Upper lobe of right lung (tissue), 1 donor: Measurements from ENCODE around the gene MCTP1. TPM values are rescaled to one million over a fixed set of nuclear protein-coding genes. Genes with fewer than 3 reads are reported as not detected.
A peak's percentile ranks its signal among the peaks of the same experiment; 100 is the strongest.
"Not testable (repeated sequence)": the region's sequence is repeated elsewhere in the genome, so short reads cannot be mapped to it uniquely, and the experiment has no call there.

Experiments used
- ATAC-seq: fragments of 200-7000 bp; cut with Tn5 transposase; one replicate; pipeline ENCODE4 v1.9.1; 2020; ENCODE audit warnings: mild to moderate bottlenecking, moderate library complexity
- DNase-seq: peaks from one replicate; pipeline ENCODE4 v3.0.0-alpha.2; 2020
- H3K27ac ChIP-seq: fragments of 200-600 bp; one replicate; pipeline ENCODE4 v1.8.0; 2022
- H3K27me3 ChIP-seq: fragments of 200-600 bp; one replicate; pipeline ENCODE4 v1.8.0; 2022; ENCODE audit warnings: mild to moderate bottlenecking
- H3K36me3 ChIP-seq: fragments of 200-600 bp; one replicate; pipeline ENCODE4 v1.8.0; 2022
- H3K4me1 ChIP-seq: fragments of 200-600 bp; one replicate; pipeline ENCODE4 v1.8.0; 2022
- H3K4me3 ChIP-seq: fragments of 200-600 bp; one replicate; pipeline ENCODE4 v1.8.0; 2022; ENCODE audit warnings: mild to moderate bottlenecking
- H3K9me3 ChIP-seq: fragments of 200-600 bp; one replicate; pipeline ENCODE4 v1.8.0; 2022
- CTCF ChIP-seq: fragments of 200-600 bp; IDR thresholded peaks from one replicate; pipeline ENCODE4 v1.8.0; 2022; ENCODE audit warnings: antibody characterized with exemption
- intact Hi-C: fragments of 100-400 bp; cut with DNase I; formaldehyde crosslinking; loops from one replicate; pipeline ENCODE4 v1.11.0; 2022
- total RNA-seq: library from RNA; stranded (reverse); fragmentation: NEBNext Ultra II Directional; extraction: Animal tissue kit (Norgen Biotek cat#: 25700); gene quantifications from one replicate; pipeline ENCODE4 v1.2.1, GENCODE V29; 2021
- donor health status: DM: no; HTN: yes; CAD: no; lungs with severe emphysema.

The MCTP1 gene
- total RNA-seq, 1 donor from 2014 or later: 40.7 TPM

- intact Hi-C loops: no loop called here
- ATAC-seq (no peak), DNase-seq (no peak)
- Histone ChIP-seq H3K36me3 (no peaks in the 10 kb centered on the region), H3K27me3 (no peaks in the 10 kb centered on the region), H3K4me3 (no peak overlapping the region), H3K4me1 (no peaks in the 10 kb centered on the region), H3K27ac (no peak overlapping the region), H3K9me3 (no peaks in the 10 kb centered on the region)
- no peak for TF ChIP-seq CTCF
These were observed 451.0 kb downstream of the MCTP1 start for GRCh38 chr5:94833851-94834250.

GRCh38 chr5:94832685-94833084, 452.2 kb downstream of the MCTP1 start:
- Histone ChIP-seq H3K27ac (no peak overlapping the region), H3K36me3 (no peaks in the 10 kb centered on the region), H3K4me1 (no peaks in the 10 kb centered on the region), H3K4me3 (no peak overlapping the region), H3K27me3 (no peaks in the 10 kb centered on the region), H3K9me3 (no peaks in the 10 kb centered on the region)
- intact Hi-C loops: no loop called here
- no peak for TF ChIP-seq CTCF
- no peak for DNase-seq
- ATAC-seq: no peak

- DNase-seq: no peak
- Histone ChIP-seq H3K9me3 (no peaks in the 10 kb centered on the region), H3K27me3 (no peaks in the 10 kb centered on the region), H3K4me3 (no peak overlapping the region), H3K4me1 (no peaks in the 10 kb centered on the region), H3K36me3 (no peaks in the 10 kb centered on the region), H3K27ac (no peak overlapping the region)
- peak; percentile 14 for TF ChIP-seq CTCF
- intact Hi-C loops: no loop called here
- ATAC-seq: no peak
These were observed 454.4 kb downstream of the MCTP1 start for GRCh38 chr5:94830520-94830919.

GRCh38 chr5:94828222-94828621, 456.7 kb downstream of the MCTP1 start:
- ATAC-seq, H3K4me3 ChIP-seq, H3K36me3 ChIP-seq, H3K27ac ChIP-seq, H3K27me3 ChIP-seq, H3K9me3 ChIP-seq, intact Hi-C loops, DNase-seq, H3K4me1 ChIP-seq: not testable (repeated sequence)

GRCh38 chr5:94820488-94820887, 464.4 kb downstream of the MCTP1 start:
- no peaks in the 10 kb centered on the region for H3K27me3 ChIP-seq
- TF ChIP-seq CTCF: no peak
- DNase-seq: no peak
- no peaks in the 10 kb centered on the region for H3K9me3 ChIP-seq
- H3K27ac ChIP-seq: no peak overlapping the region
- no peak for ATAC-seq
- intact Hi-C loops: no loop called here
- H3K4me3 ChIP-seq: no peak overlapping the region
- no peaks in the 10 kb centered on the region for H3K36me3 ChIP-seq
- H3K4me1 ChIP-seq: no peaks in the 10 kb centered on the region

- no peaks in the 10 kb centered on the region for H3K9me3 ChIP-seq
- no peaks in the 10 kb centered on the region for H3K4me1 ChIP-seq
- no peak overlapping the region for H3K27ac ChIP-seq
- no peak for DNase-seq
- intact Hi-C loops: no loop called here
- TF ChIP-seq CTCF: no peak
- no peaks in the 10 kb centered on the region for H3K36me3 ChIP-seq
- no peak overlapping the region for H3K4me3 ChIP-seq
- no peaks in the 10 kb centered on the region for H3K27me3 ChIP-seq
- no peak for ATAC-seq
These were observed 466.0 kb downstream of the MCTP1 start for GRCh38 chr5:94818904-94819303.
